HG03039 (cell line): ENCODE data around the gene TCOF1.
A peak's percentile ranks its signal among the peaks of the same experiment; 100 is the strongest.
"Not testable (repeated sequence)": the region's sequence is repeated elsewhere in the genome, so short reads cannot be mapped to it uniquely, and the experiment has no call there.

Source experiments
- ATAC-seq: cut with Tn5 transposase; IDR thresholded peaks from one replicate; pipeline ENCODE4 v1.9.1; 2021; ENCODE audit warnings: mild to moderate bottlenecking, moderate library complexity; ENCODE audit not compliant: unreplicated experiment

The TCOF1 gene

DNA sequence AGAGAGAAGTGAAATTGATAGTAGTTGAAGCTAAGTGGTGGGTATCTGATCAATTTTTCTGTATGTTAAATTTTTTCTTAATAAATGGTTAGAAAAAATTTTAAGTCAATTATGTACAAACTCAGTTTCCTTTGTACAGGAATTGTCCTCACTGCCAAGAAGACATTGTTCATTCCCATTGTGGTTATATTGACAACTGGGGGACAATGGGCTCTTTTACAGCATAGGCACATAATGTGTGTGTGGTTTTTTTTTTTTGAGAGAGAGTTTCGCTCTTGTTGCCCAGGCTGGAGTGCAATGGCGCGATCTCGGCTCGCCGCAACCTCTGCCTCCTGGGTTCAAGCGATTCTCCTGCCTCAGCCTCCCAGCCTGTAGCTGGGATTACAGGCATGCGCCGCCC lies 68.7 kb downstream of the TCOF1 start:
- not testable (repeated sequence) for ATAC-seq

DNA sequence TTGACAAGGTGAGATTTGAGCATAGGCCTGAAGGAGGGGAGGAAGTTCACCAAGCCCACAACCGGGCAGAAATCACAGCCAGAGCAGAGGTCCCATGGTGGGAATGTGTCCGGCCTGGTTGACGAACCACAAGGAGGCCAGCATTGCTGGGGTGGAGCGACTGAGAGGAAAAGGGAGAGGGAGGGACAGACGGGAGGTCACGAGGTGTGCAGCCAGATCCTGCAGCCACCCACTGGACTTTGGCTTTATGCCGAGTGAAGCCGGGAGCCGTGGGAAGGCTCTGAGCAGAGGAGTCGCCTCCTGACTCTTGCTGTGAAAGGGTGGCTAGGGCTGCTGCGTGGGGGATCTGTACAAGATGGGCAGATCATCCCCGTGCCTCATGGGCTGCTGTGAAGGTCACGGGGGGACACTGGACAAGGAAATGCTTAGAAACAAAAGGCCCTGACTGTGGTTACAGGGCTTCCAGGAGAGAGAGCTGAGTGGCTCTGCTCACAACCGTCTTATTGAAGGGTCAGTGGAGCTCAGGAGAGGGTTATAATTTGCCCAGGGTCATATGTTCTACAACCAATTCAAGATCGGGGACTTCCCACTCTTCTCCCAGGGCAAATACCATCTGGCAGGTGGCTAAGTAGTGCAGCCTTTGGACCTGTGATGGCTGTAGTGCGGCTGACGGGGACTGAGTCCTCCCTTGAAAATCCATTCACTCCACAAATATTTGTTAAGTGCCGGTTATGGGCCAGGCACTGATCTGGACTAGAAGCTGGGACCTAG lies 70.8 kb downstream of the TCOF1 start:
- ATAC-seq, result no peak

DNA sequence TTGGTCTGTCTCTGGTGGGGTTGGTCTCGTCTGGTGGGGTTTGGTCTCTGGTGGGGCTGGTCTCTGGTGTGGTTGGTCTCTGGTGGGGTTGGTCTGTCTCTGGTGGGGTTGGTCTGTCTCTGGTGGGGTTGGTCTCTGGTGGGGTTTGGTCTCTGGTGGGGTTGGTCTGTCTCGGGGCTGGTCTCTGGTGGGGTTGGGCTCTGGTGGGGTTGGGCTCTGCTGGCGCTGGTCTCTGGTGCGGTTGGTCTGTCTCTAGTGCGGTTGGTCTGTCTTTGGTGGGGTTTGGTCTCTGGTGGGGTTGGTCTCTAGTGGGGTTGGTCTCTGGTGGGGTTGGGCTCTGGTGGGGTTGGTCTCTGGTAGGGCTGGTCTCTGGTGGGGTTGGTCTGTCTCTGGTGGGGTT lies 71.5 kb downstream of the TCOF1 start:
- no peak for ATAC-seq

DNA sequence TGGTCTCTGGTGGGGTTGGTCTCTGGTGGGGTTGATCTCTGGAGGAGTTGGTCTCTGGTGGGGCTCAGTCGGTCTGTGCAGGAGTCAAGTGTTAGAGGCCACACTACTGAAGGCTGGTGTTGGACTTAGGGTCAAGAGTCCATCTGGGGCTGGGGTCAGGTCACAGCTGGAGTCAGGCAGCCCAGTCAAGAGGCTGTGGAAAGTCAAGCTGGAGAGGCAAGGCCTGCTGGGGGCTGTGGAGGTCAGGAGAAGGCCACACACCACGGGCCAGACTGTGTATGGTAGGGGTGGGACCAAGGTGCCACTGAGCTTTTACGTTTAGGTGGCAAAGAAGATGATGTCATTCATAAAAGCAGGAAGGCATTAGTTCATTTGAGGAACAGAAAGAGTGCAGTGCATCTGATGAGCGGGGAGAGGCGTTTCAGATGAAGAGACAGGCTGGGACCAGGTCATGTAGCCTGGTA lies 71.9 kb downstream of the TCOF1 start:
- no peak for ATAC-seq

DNA sequence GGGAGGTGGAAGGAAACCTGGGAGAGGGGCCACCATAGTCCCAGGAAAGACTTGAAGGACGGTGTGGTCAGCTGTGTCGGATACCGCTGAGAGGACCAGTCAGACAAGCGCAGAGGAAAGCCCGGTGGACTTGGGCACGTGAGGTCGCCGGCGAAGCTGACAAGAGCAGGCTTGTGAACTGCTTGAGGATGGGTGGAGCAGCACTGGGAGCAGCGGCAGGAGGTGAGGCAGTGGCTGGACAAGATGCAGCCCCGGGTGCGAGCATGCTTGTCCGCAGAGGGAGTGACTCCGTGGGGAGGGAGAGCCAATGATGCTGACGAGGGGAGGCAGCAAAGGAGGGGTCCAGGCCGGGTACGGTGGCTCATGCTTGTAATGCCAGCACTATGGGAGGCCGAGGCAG lies 73.6 kb downstream of the TCOF1 start:
- no peak for ATAC-seq

DNA sequence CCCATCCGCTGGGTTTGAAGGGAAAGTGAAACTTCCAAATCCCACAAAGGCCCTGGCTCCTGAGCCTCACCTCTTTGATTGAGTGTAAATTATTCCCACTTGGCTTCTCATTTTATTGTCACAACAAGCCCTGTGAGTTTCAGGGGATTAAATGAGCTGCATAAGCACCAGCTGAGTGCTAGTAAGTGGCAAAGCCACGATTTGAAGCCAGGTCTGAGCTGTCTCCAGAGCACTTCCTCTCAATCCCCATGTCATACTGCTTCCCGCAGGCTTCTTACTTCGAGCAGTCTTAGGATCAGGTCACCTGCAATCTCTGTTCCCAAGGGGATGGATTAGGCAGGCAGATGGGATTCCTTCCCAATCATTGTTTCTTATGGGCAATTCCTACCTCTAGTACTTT lies 74.1 kb downstream of the TCOF1 start:
- ATAC-seq, result no peak

DNA sequence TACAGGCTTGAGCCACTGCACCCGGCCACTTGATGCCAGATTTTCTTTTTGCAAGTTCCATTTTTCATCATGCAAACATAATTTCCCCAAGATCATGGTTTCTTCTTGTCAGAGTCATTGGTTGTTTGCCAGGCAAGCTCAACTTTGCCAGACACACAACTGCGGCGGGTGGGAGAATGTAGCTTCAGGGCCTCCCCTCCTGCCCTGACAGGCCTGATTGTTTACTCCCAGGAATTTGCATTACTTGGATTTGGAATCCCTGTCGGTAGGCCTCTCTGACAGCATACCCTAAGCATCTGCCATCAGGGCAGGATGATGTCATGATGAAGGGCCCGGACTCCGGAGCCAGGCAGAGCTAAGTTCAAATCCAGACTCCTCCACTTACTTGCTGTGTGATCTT lies 77.0 kb downstream of the TCOF1 start:
- no peak for ATAC-seq

DNA sequence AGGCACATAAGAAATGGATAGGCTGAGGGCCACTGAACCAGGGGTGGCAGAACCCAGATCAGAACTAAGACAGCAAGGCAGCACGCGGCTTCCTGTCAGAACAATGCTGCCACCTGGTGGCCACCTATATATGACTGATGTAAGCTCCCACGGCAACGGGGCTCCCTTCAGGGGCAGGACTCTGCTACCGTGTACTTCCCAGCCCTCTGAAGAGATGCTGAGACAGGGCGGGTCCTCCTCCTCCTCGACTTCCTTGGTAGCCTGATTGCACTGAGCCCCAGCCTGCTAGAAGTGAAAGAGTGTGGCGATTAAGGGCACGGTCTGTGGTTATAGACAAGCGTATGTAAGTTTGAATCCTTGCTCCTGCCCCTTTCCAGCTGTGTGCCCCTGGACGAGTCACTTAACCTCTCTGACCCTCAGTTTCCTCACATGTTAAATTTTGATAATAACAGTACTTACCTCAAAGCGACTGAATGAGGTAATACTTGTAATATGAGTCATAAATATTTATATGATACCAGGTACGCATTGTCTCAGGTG lies 78.7 kb downstream of the TCOF1 start:
- peak; percentile 87 for ATAC-seq

DNA sequence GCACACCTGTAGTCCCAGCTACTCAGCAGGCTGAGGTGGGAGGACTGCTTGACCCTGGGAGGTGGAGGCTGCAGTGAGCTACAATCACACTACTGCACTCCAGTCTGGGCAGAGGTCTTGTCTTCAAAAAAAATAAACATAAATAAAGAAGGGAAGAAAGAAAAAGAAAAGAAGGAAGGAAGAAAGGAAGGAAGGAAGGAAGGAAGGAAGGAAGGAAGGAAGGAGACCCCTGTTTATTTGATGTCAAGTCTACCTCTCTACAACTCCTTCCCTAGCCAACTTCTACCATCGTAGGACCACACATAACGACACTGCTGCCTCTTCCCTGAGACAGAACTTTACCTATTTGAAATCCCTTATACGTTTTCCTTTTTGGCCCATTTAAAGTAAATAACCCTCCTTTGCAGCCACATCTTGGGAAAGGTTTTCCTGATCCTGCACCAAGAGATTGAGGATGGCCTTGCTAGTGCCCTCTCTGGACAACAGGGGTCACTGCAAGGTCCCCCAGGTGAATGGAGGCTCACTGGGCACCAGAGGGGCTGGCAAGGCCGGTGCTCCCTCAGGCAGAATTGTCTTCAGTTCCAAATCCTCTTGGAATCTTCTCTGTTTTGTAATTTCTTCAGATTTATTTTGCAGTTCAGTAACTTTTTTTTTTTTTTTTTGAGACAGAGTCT lies 81.5 kb downstream of the TCOF1 start:
- ATAC-seq, result no peak

DNA sequence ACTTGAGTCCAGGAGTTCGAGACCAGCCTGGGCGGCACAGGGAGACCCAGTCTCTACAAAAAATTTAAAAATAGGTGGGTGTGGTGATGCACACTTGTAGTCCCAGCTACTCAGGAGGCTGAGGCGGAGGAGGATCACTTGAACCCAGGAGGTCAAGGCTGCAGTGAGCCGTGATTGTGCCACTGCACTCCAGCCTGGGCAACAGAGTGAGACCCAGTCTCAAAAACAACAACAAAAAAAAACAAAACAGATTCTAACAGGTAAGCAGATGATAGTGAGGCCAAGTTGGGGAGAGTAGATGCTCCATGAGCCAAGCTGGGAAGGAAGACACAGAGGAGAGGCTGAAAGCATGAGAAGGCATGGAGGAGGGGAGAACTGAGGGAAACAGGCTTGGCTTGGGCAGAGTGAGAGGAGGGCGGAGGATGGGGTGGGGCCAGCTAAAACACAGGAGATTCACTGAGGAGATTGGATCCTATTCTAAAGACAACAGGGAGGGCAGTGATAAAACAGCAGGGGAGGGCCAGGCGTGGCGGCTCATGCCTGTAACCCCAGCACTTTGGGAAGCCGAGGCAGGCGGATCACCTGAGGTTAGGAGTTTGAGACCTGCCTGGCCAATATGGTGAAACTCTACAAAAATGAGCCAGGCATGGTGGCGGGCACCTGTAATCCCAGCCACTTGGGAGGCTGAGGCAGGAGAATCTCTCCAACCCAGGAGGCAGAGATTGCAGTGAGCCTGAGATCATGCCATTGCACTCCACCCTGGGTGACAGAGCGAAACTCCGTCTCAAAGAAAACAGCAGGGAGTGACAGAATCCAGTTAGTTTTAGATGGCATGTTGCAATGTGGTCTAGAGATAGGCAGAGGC lies 83.7 kb downstream of the TCOF1 start:
- no peak for ATAC-seq

DNA sequence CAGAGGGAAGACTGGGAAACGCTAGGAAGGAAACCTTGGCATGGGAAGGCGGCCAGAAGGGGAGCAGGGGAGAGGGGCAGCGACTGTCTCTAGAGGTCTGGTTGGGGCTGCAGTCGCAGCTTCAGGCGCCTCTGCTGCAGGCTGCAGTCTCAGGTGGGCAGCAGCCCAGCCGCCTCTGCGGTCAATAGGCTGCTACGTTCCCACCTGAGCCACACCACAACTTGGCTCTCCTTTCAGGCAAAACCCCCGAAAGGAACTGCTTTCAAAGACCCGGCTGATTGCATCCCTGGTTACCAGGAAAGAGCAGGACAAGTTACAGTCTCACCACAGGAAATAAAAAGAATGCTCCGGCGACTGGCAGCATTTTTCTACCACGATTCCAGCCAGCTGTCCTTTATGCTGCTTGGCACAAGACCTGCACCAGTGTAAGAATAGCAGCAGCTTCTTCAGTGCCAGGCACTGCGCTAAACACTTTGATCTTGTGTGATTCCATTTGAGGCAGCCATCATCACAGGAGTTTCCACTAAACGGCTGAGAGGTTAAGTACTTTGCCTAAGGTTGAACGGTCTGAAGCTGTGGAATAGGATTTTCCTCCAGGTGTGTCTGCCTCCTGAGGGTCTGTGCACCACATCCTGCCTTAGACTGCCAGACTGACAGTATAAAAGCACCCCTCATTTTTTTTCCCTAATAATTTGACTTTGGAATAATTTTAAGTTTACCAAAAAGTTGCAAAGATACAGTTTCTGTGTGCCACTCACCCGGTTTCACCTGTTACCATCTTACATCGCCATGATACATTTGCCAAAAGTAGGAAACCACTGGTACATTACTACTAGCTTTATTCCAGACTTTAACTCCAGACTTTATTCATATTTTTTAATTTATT lies 84.6 kb downstream of the TCOF1 start:
- ATAC-seq, result no peak

DNA sequence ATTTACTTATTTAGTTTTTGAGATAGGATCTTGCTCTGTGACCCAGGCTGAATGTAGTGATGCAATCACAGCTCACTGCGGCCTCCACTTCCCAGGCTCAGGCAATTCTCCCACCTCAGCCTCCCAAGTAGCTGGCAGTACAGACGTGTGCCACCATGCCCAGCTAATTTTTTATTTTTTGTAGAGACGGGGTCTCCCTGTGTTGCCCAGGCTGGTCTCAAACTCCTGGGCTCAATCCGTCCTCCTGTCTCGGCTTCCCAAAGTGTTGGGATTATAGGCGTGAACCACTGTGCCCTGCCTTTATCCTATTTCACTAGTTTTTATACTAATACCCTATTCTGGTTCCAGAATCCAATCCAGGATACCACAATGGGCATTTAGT lies 85.2 kb downstream of the TCOF1 start:
- ATAC-seq, result no peak

DNA sequence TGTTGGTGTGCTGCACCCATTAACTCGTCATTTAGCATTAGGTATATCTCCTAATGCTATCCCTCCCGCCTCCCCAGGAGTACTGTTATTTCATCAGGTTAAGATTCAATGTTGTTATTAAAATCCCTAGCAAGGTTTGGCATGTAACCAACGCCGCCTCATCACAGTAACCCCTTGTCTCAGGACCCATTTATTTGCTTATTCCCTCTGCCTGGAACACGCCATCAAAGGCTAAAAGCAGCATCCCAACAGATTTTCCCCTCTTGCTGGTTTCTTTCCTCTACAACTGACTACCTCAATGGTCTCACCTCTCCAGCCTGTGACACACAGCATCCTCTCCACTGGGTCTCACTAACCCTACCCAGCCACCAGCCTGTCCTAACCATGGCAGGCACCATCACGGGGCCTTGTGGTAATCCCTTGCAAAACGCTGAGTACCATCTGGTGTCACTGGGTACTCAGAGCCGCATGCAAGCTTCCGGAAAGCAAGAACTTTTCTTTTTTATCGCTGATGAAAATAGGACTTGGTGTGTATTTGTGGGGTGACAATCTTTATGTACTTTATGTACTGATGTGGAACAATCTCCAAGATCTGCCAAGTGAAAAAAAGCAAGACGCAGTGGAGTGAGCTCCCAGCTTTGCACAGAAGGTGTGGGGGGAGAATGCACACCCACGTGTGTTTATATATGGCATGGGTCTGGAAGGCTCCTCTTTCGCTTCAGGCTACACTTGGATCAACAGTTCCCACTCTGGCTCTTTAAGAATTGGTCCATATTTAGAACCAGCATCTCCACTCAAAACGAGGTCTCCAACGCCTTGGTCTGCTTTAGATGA lies 86.0 kb downstream of the TCOF1 start:
- no peak for ATAC-seq

DNA sequence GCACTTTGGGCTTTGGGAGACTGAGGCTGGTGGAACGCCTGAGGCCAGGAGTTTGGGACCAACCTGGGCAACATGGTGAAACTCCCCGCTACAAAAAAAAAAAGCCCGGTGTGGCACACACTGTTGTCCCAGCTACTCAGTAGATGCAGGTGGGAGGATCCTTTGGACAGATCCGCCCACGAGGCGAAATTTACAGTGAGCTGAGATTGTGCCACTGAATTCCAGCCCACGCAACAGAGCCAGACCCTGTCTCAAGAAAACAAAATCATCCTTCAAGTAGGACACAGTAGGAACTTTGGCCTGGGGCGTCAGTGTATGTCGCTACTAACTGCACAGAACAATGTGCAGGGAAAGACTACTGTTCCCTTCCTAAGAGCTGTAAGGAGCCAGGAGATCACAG lies 87.3 kb downstream of the TCOF1 start:
- ATAC-seq, result no peak

DNA sequence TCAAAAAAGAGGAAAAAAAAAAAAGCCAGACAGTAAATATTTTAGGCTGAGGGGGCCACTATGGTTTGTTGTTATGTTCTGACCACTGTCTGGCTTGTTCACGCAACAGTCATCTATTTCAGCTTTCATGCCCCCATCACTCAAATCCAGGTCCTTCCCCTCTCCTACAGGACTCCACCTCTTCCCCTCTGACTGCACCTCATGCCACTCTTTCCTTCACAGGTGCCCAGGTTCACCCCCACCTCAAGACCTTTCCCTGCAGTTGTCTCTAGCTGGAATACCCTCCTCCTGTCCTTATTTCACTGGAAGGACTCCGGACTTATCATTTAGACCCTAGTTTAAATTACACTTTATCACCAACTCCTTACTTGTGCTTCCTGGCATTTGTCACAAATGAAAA lies 88.6 kb downstream of the TCOF1 start:
- ATAC-seq, result no peak

DNA sequence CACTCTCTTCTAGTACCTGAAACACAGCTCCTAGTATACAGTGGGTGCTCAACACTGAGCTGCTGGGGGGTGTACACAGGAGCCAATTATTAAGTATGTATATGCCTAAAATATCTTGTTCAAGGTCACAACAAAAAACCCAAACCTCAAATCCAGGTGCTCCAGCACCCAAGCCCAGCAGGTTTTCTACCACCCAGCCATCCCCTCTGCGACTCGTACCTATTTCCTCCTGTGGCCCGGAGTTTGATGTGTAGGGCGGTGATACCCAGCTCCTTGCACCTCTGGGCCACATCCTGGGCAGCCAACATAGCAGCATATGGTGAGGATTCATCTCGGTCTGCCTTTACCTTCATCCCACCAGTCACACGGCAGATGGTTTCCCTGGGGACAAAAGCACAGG lies 89.1 kb downstream of the TCOF1 start:
- ATAC-seq, result no peak

DNA sequence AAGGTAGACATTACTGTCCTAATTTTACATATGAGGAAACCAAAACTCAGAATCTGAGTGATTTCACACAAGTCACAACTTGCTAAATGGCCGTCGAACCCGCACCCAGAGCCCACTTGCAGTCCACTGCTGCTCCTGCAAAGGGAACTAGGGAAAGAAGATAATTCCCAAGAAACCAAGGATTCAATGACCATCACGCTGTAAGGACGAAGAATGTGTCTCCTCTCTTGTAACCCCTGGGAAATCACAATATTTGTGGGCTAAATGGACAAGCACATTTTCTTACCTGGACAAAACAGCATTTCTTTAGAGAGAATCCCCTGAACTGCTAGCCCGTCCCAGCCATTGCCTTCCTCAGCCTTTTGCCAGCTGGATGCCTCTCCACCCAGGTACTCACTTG lies 89.7 kb downstream of the TCOF1 start:
- no peak for ATAC-seq

DNA sequence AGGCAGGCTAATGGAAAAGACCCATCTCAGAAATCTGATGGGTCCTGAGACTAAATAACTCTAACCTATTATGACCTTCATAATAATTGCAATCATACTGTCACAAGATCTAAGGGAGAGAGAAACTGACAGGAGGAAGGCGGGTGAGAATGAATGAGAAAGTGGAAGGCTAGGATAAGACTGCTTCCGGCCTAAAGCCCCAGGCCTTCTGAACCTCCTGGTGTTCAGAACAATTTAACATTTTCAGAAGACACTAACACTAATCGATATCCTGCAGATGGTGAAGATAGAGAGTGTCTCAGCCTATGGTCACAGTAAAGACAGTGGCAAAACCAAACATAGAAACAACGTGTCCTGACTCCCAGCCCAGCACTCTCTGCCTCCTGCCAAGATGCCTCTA lies 90.8 kb downstream of the TCOF1 start:
- no peak for ATAC-seq

DNA sequence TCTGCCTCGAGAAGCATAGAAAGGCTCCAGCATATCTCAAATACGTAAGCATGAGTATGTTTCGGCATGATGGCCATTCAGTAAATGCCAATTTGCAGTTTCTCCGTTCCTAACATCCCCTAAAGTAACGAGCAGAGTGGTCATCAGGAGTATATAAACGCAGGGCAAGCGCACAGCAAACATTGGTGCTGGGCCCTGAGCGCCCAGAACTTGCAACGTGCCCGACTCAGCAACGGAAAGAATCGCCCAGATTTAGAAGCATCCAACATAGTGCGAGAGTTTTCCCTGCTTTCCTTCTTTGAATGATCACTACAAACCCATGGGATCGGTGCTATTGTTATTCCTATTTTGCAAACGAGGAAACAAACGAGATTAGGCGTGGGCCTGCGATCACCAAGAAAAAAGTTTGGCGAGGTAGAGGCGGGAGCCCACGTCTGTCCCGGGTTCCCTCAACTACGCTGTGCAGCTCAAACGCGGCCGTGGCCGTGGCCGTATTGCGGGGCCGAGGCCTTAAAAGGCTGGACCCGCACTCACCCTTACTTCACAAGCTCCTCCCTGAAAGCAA lies 91.5 kb downstream of the TCOF1 start:
- ATAC-seq, result peak; percentile 21
